Mammary epithelial cell (primary cell): ENCODE measurements around the gene TEC.

ENCODE experiments used
- EZH2 ChIP-seq: IDR thresholded peaks from 2 replicates; pipeline ENCODE4 v1.6.1; 2012; ENCODE audit warnings: low read length, inconsistent platforms, borderline replicate concordance
- TF ChIP-seq, protein P1 (sequence below), 2 donors: IDR thresholded peaks in 1 of 2; conservative IDR thresholded peaks in 1 of 2; 2 replicates each; pipeline ENCODE4 v1.5.1; 2011 to 2012; ENCODE audit warnings: inconsistent platforms in 2 of 2, low read length in 2 of 2, mild to moderate bottlenecking in 2 of 2, control low read depth in 1 of 2, low read depth in 1 of 2; ENCODE audit not compliant: insufficient read depth in 1 of 2; ENCODE audit errors: extremely low read depth in 1 of 2

DNA sequence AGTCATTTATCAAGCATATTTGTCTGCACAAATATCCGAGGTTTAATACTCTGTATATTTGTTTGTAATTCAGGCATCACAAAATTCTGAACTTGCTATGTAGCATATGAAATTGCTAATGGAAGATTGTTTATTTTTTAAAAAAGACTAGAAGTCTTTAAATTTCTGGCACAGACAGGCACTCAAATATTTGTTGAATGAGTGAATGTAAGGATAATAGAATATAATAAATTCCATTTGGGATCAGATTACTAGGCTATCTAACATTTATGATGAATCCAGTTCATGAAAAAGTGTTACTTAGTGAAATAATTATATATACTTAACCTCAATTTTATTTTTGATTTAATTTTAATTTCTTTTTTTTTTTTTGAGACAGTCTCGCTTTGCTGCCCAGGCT lies 30.4 kb upstream of the TEC start:
- TF ChIP-seq, protein P1, sequence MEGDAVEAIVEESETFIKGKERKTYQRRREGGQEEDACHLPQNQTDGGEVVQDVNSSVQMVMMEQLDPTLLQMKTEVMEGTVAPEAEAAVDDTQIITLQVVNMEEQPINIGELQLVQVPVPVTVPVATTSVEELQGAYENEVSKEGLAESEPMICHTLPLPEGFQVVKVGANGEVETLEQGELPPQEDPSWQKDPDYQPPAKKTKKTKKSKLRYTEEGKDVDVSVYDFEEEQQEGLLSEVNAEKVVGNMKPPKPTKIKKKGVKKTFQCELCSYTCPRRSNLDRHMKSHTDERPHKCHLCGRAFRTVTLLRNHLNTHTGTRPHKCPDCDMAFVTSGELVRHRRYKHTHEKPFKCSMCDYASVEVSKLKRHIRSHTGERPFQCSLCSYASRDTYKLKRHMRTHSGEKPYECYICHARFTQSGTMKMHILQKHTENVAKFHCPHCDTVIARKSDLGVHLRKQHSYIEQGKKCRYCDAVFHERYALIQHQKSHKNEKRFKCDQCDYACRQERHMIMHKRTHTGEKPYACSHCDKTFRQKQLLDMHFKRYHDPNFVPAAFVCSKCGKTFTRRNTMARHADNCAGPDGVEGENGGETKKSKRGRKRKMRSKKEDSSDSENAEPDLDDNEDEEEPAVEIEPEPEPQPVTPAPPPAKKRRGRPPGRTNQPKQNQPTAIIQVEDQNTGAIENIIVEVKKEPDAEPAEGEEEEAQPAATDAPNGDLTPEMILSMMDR (conservative IDR thresholded peaks at IDR 0.05 in 1 of 2, IDR thresholded peaks at IDR 0.05 in 1 of 2; ENCODE audit: extremely low read depth in 1 of 2, insufficient read depth in 1 of 2, low read depth in 1 of 2, low read length in 2 of 2), result no peak
- no peak for TF ChIP-seq EZH2
